Fibroblast of mammary gland (primary cell): ENCODE results near the gene NMNAT2.

ENCODE experiments used
- DNase-seq: peaks from one replicate; pipeline ENCODE4 v3.0.0-alpha.2; 2010; ENCODE audit warnings: low read depth
- H3K4me3 ChIP-seq: 2 replicates; pipeline ENCODE4 v1.5.1; 2011; ENCODE audit warnings: low read depth, mild to moderate bottlenecking, low read length, moderate library complexity; ENCODE audit not compliant: control insufficient read depth
- TF ChIP-seq, protein P1 (sequence below): conservative IDR thresholded peaks from 2 replicates; pipeline ENCODE4 v1.5.1; 2011; ENCODE audit warnings: low read depth, low read length, inconsistent platforms; ENCODE audit not compliant: control insufficient read depth, insufficient read depth

NMNAT2 gene

DNA sequence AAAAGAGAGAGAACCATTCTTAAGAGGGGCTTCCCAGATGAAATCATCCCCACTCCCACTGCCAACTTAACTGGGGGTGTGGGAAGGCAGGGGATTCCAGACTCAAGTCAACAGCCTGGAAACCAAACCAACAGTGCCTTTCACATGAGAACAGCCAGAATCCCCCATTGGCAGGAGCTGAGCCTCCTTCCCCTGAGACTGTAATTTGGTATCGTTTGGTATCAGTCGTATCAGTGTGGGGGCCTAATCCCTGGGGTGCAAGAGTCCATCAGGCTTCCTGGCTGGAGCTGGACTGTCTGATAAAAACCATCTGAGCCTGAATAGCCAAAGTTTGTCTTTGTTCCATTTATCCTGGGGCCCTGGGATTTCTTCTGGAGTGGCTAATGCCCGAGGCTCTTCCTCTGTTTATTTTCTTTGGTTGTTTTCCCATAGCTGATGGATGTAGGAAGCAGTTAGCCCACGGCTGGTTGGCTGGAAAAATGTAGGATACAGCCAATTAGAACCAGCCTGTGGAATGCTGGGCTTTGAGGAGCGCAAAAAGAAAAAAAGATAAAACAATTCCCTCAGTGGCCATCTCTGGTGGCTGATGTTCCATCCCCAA lies 147.5 kb downstream of the NMNAT2 start:
- TF ChIP-seq, protein P1, sequence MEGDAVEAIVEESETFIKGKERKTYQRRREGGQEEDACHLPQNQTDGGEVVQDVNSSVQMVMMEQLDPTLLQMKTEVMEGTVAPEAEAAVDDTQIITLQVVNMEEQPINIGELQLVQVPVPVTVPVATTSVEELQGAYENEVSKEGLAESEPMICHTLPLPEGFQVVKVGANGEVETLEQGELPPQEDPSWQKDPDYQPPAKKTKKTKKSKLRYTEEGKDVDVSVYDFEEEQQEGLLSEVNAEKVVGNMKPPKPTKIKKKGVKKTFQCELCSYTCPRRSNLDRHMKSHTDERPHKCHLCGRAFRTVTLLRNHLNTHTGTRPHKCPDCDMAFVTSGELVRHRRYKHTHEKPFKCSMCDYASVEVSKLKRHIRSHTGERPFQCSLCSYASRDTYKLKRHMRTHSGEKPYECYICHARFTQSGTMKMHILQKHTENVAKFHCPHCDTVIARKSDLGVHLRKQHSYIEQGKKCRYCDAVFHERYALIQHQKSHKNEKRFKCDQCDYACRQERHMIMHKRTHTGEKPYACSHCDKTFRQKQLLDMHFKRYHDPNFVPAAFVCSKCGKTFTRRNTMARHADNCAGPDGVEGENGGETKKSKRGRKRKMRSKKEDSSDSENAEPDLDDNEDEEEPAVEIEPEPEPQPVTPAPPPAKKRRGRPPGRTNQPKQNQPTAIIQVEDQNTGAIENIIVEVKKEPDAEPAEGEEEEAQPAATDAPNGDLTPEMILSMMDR: no peak
- no peak overlapping the region for H3K4me3 ChIP-seq
- DNase-seq: peak; percentile 92

DNA sequence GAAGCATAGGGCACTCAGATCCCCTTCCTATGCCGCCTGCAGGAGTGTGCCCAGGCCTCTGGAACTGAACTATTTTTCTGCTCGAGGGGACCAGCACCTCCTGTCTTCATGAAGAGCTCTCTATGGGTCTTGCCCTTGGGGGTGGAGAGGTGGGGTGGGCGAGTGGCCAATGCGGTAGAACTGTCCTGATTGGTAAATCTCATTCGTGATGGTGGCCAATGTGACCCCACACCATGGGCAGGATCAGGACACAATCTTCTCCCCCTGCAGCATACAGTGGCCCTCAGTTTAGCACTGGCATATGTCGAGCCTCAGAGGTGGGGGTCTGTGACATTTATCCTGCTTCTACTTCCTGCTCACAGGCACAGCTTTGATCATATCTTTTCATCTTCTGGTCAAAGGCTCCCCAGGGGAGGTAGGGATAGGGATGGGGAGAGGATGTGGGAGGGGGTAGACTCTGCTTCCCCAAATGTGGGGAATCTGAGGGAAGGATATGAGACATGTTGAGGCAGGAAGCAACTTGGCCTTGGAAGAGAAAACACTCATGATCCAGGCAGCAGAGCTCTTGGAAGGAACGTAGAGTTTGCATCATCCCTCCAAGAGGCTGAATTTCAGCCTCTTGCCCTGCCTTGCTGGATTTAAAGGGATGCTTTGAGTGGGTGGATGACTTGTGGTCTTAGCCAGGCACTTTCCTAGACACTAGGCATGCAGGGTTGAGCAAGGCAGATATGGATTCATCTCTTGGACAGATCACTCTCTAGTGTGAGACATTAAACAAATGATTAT lies 150.3 kb downstream of the NMNAT2 start:
- peak; percentile 100 for DNase-seq
- H3K4me3 ChIP-seq: no peak overlapping the region
- TF ChIP-seq, protein P1: no peak

DNA sequence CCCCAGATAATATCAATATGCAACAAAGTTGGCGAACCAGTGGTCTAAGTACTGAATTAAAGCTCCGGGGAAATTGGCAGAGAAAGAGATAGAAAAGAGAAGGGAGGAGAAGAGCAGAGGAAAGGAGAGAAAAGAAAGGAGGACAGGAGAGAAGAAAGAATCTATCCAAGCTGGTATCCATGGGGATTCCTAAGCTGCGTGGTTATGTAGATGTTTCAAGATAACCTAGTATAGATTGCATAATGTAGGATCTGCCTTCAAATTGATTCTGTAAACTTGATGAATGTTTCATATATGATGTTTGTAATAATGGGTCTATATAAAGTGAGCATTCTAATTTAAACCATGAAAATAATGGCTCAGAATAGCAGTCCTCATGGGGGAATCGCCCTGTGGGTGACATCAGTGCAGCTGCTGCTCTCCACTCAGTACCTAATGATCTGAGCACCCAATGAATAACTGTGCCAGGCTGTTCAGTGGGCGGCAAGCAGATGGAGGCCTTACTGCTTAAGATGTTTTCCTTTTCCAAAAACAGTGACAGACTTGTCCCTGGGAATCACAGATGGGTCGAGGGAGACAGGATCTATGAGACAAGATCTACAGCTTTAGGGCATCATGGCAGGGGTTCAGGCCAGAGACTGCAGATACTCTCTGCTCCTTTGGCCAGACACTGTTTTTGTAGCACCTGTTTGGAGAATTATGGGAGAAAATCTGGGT lies 154.1 kb downstream of the NMNAT2 start:
- no peak for DNase-seq
- H3K4me3 ChIP-seq: no peak overlapping the region
- TF ChIP-seq, protein P1: no peak

DNA sequence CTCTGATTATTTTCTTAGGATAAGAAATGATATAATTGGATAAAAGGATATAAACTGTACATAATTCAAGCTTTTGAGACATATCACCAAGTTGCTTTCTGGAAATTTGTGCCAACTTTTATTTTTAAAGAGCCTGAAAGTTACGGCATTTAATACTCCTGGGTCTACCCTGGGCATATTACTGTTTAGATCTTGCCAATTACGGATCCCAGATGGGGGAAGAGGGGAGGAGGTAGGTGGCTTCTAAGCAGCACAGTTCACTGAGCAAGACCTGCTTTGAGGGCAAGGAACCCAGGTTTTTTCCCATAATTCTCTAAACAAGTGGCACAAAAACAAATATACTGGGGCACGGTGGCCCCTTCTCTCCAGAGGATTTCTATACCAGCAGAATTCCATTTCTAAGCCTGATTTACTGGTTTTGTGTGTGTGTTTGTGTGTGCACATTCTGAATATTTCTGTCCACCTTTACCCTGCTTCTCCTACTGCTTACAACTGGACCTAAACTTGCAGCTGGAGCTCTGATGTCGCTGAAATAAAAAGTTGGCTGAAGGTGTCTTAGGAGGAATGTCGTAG lies 155.5 kb downstream of the NMNAT2 start:
- TF ChIP-seq, protein P1: no peak
- H3K4me3 ChIP-seq: no peak overlapping the region
- no peak for DNase-seq

DNA sequence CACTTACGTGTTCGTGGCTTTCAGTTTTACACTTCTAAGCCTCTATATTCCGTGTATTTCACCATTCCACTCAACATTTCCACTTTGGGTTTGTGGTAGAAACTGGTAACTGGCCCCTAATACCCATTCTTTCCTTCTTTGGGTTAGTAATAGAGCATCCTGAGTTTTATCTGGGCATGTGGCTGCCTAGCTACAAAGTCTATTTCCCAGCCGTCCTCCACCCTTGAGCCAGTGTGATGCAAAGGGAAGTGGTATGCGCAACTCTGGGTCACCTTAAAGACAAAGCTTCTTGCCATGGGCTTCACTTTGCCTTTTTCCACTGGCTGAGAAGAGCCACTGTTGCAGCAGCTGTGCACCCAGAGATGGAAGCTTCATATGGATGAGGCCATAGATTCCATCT lies 158.3 kb downstream of the NMNAT2 start:
- no peak for DNase-seq
- TF ChIP-seq, protein P1: no peak

DNA sequence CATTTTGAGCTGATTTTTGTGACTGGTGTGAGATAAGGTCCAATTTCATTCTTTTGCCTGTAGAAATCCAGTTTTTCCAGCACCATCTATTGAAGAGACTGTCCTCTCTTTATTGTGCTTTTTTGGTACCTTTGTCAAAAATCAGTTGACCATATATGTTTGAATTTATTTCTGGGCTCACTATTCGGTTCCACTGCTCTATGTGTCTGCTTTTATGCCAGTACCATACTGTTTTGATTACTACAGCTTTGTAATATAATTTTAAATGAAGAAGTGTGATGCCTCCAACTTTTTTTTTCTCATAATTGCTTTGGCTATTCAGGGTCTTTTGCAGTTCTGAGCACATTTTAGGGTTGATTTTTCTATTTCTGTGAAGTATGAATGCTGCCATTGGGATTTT lies 163.1 kb downstream of the NMNAT2 start:
- no peak for DNase-seq
- no peak overlapping the region for H3K4me3 ChIP-seq
- TF ChIP-seq, protein P1: no peak

More for the DNA sequence above, 158.3 kb downstream of the NMNAT2 start:
- H3K4me3 ChIP-seq: no peak overlapping the region
